Effector memory CD4-positive, alpha-beta T cell (primary cell): ENCODE results near the gene TAS2R14.

Experiments used
- DNase-seq, 3 donors: peaks; one replicate each; pipeline ENCODE4 v3.0.0-alpha.2; 2020
- H3K27ac ChIP-seq: 2 replicates; pipeline ENCODE4 v1.7.0; 2013; ENCODE audit warnings: mild to moderate bottlenecking, low read length, moderate library complexity; ENCODE audit not compliant: insufficient read depth, poor library complexity, severe bottlenecking
- H3K27me3 ChIP-seq: replicated peaks from 2 replicates; pipeline ENCODE4 v1.7.0; 2013; ENCODE audit warnings: mild to moderate bottlenecking, low read length; ENCODE audit not compliant: insufficient read depth, control insufficient read depth, poor library complexity, severe bottlenecking
- H3K36me3 ChIP-seq: 2 replicates; pipeline ENCODE4 v1.7.0; 2013; ENCODE audit warnings: mild to moderate bottlenecking, low read length, moderate library complexity; ENCODE audit not compliant: control insufficient read depth, insufficient read depth
- H3K4me1 ChIP-seq: 2 replicates; pipeline ENCODE4 v1.7.0; 2013; ENCODE audit warnings: low read length, mild to moderate bottlenecking; ENCODE audit not compliant: control insufficient read depth, insufficient read depth, poor library complexity, severe bottlenecking
- H3K4me3 ChIP-seq: 2 replicates; pipeline ENCODE4 v1.7.0; 2013; ENCODE audit warnings: low read length, low read depth, mild to moderate bottlenecking; ENCODE audit not compliant: insufficient read depth, poor library complexity, severe bottlenecking
- H3K9me3 ChIP-seq: 2 replicates; pipeline ENCODE4 v1.7.0; 2013; ENCODE audit warnings: mild to moderate bottlenecking, low read length, moderate library complexity; ENCODE audit not compliant: control insufficient read depth
- total RNA-seq, 3 donors: gene quantifications; one replicate each; lab custom pipeline; 2026; lab: John Stamatoyannopoulos, UW

Gene TAS2R14
- total RNA-seq = 0.52 to 1.5 (median 0.61) reads per million in 3 donors

- Histone ChIP-seq H3K27me3 (no peaks in the 10 kb centered on the region), H3K36me3 (no peaks in the 10 kb centered on the region), H3K4me1 (no peaks in the 10 kb centered on the region), H3K9me3 (no peaks in the 10 kb centered on the region), H3K27ac (no peak within 1 kb of the TSS), H3K4me3 (no peak within 1 kb of the TSS)
- DNase-seq = no peak
Measured at GRCh38 chr12:10939163-10939562, at the start of gene TAS2R14. Gene TAS2R14, minus strand, starts transcription at chr12:10939263. Its CDS starts 56 bp downstream, at chr12:10939207.

GRCh38 chr12:10986812-10987211, 47.7 kb upstream of the TAS2R14 start, which contains the start of gene TAS2R50:
Gene TAS2R50, minus strand, starts transcription at chr12:10986912. Its CDS starts 52 bp downstream, at chr12:10986860.
- H3K36me3 ChIP-seq = no peaks in the 10 kb centered on the region
- H3K4me3 ChIP-seq = no peak within 1 kb of the TSS
- DNase-seq = no peak
- H3K9me3 ChIP-seq = no peaks in the 10 kb centered on the region
- no peak within 1 kb of the TSS for H3K27ac ChIP-seq
- H3K27me3 ChIP-seq = no peaks in the 10 kb centered on the region
- H3K4me1 ChIP-seq = peaks cover 3% of the 10 kb centered on the region

- Histone ChIP-seq H3K4me3 (no peak overlapping the region), H3K4me1 (peaks cover 5% of the 10 kb centered on the region), H3K36me3 (no peaks in the 10 kb centered on the region), H3K9me3 (no peaks in the 10 kb centered on the region), H3K27me3 (no peaks in the 10 kb centered on the region), H3K27ac (no peak overlapping the region)
- DNase-seq = peak in 2 of 3 donors; percentile 1 to 22
Measured at GRCh38 chr12:10982244-10982643, 43.2 kb upstream of the TAS2R14 start.

GRCh38 chr12:10974965-10975364, 35.9 kb upstream of the TAS2R14 start:
- no peak overlapping the region for H3K4me3 ChIP-seq
- no peak overlapping the region for H3K27ac ChIP-seq
- H3K4me1 ChIP-seq = no peaks in the 10 kb centered on the region
- H3K9me3 ChIP-seq = no peaks in the 10 kb centered on the region
- H3K36me3 ChIP-seq = no peaks in the 10 kb centered on the region
- H3K27me3 ChIP-seq = no peaks in the 10 kb centered on the region
- DNase-seq = no peak

GRCh38 chr12:10968765-10969456, 29.8 kb upstream of the TAS2R14 start:
- H3K27me3 ChIP-seq = no peaks in the 10 kb centered on the region
- H3K4me3 ChIP-seq = no peak overlapping the region
- DNase-seq = no peak

GRCh38 chr12:10967409-10967808, 28.3 kb upstream of the TAS2R14 start:
- no peaks in the 10 kb centered on the region for H3K9me3 ChIP-seq
- H3K27me3 ChIP-seq = no peaks in the 10 kb centered on the region
- H3K4me1 ChIP-seq = no peaks in the 10 kb centered on the region
- no peaks in the 10 kb centered on the region for H3K36me3 ChIP-seq
- no peak overlapping the region for H3K27ac ChIP-seq
- no peak overlapping the region for H3K4me3 ChIP-seq
- DNase-seq = no peak

More at GRCh38 chr12:10968765-10969456, 29.8 kb upstream of the TAS2R14 start:
- Histone ChIP-seq H3K4me1 (no peaks in the 10 kb centered on the region), H3K9me3 (no peaks in the 10 kb centered on the region), H3K27ac (no peak overlapping the region), H3K36me3 (no peaks in the 10 kb centered on the region)

GRCh38 chr12:10966314-10966713, 27.3 kb upstream of the TAS2R14 start:
- Histone ChIP-seq H3K4me1 (no peaks in the 10 kb centered on the region), H3K27ac (no peak overlapping the region), H3K9me3 (no peaks in the 10 kb centered on the region), H3K27me3 (no peaks in the 10 kb centered on the region), H3K4me3 (no peak overlapping the region), H3K36me3 (no peaks in the 10 kb centered on the region)
- no peak for DNase-seq

- Histone ChIP-seq H3K9me3 (no peaks in the 10 kb centered on the region), H3K27me3 (no peaks in the 10 kb centered on the region), H3K4me3 (no peak overlapping the region), H3K36me3 (no peaks in the 10 kb centered on the region), H3K4me1 (peaks cover 6% of the 10 kb centered on the region), H3K27ac (no peak overlapping the region)
- DNase-seq = no peak
Measured at GRCh38 chr12:10965476-10965875, 26.4 kb upstream of the TAS2R14 start.

- no peak overlapping the region for H3K4me3 ChIP-seq
- H3K4me1 ChIP-seq = peaks cover 6% of the 10 kb centered on the region
- no peak for DNase-seq
- H3K27ac ChIP-seq = no peak overlapping the region
- H3K36me3 ChIP-seq = no peaks in the 10 kb centered on the region
- no peaks in the 10 kb centered on the region for H3K27me3 ChIP-seq
- no peaks in the 10 kb centered on the region for H3K9me3 ChIP-seq
Measured at GRCh38 chr12:10960211-10960610, 21.1 kb upstream of the TAS2R14 start.

- H3K27ac ChIP-seq = no peak overlapping the region
- no peak overlapping the region for H3K4me3 ChIP-seq
- H3K36me3 ChIP-seq = no peaks in the 10 kb centered on the region
- no peak for DNase-seq
- H3K4me1 ChIP-seq = peaks cover 6% of the 10 kb centered on the region
- no peaks in the 10 kb centered on the region for H3K9me3 ChIP-seq
- no peaks in the 10 kb centered on the region for H3K27me3 ChIP-seq
Measured at GRCh38 chr12:10959804-10960203, 20.7 kb upstream of the TAS2R14 start.
